Measurements from ENCODE around the gene ARF3. TPM values are rescaled to one million over a fixed set of nuclear protein-coding genes. Genes with fewer than 3 reads are reported as not detected.

ARF3 gene
- polyA plus RNA-seq, 1 donor (not counting 4 experiments of a cell fraction or from before 2014, with no cell fraction given): 236 TPM

DNA sequence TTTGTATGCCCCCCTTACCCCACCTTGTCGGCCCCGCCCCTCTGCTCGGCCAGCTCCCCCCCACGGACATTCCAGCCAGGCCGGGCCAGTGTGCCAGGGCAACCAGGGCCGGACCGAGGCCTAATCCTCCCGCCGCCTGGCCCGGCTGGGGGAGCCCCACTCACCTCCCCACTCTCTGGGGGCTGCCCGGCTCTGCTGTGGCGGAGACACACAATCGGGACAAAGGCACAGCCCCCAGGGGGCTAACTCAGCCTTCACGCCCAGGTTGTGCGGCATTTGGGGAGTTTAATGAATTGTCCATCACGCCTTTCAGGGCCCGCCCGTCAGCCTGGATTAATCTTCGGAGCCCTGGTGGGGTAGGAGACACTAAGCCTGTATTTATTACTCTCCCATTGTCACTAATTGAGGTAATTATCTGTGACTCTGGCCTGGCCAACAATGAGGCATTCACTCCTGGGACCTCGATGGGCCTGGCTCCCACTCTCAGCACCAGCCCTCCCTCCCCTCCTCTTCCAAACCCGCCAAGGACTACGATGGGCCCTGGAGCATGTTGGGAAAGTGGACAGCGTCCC is 29.5 kb upstream of the ARF3 start:
- Histone ChIP-seq H3K36me3 (ENCODE audit: control insufficient read depth in 2 of 2, extremely low read depth in 1 of 2, insufficient read depth in 2 of 2, low read length in 2 of 2) (no peaks in the 10 kb centered on the region), H3K9ac (ENCODE audit: control insufficient read depth, extremely low read depth, insufficient read depth, low read length) (no peak overlapping the region), H3K4me3 (ENCODE audit: control insufficient read depth in 2 of 3, extremely low read depth in 1 of 3, insufficient read depth in 2 of 3, low read depth in 1 of 3, low read length in 3 of 3) (no peak overlapping the region), H3K27me3 (ENCODE audit: control insufficient read depth, extremely low read depth, insufficient read depth, low read length) (peaks cover 50% of the 10 kb centered on the region), H3K4me2 (ENCODE audit: control insufficient read depth, extremely low read depth, insufficient read depth, low read depth, low read length) (no peak overlapping the region), H3K9me3 (ENCODE audit: control insufficient read depth, low read depth, low read length) (no peaks in the 10 kb centered on the region), H3K79me2 (ENCODE audit: control insufficient read depth, insufficient read depth, low read length) (no peaks in the 10 kb centered on the region), H3K9me1 (ENCODE audit: control insufficient read depth, extremely low read depth, insufficient read depth, low read length) (no peaks in the 10 kb centered on the region), H3K4me1 (ENCODE audit: control insufficient read depth, extremely low read depth, insufficient read depth, low read length) (no peaks in the 10 kb centered on the region), H4K20me1 (ENCODE audit: control insufficient read depth, extremely low read depth, insufficient read depth, low read length) (no peaks in the 10 kb centered on the region), H2AFZ (ENCODE audit: control insufficient read depth, low read length) (no peak overlapping the region), H3K27ac (ENCODE audit: control insufficient read depth, insufficient read depth, low read length) (no peak overlapping the region)
- DNase-seq (ENCODE audit: low read depth, low spot score) (no peak), FAIRE-seq (no peak)
- no peak for TF ChIP-seq EZH2 (IDR thresholded peaks at IDR 0.05; ENCODE audit: low read length)
- TF ChIP-seq, protein P1, sequence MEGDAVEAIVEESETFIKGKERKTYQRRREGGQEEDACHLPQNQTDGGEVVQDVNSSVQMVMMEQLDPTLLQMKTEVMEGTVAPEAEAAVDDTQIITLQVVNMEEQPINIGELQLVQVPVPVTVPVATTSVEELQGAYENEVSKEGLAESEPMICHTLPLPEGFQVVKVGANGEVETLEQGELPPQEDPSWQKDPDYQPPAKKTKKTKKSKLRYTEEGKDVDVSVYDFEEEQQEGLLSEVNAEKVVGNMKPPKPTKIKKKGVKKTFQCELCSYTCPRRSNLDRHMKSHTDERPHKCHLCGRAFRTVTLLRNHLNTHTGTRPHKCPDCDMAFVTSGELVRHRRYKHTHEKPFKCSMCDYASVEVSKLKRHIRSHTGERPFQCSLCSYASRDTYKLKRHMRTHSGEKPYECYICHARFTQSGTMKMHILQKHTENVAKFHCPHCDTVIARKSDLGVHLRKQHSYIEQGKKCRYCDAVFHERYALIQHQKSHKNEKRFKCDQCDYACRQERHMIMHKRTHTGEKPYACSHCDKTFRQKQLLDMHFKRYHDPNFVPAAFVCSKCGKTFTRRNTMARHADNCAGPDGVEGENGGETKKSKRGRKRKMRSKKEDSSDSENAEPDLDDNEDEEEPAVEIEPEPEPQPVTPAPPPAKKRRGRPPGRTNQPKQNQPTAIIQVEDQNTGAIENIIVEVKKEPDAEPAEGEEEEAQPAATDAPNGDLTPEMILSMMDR (optimal IDR thresholded peaks at IDR 0.05 in 1 of 3, IDR thresholded peaks at IDR 0.05 in 1 of 3, conservative IDR thresholded peaks at IDR 0.05 in 1 of 3; ENCODE audit: extremely low read depth in 1 of 3, insufficient read depth in 2 of 3, low read length in 3 of 3): no peak
- dilution Hi-C loops (cut with MboI; ENCODE audit: extremely low pct_ligation_motif_present, low sequenced_read_pairs): no loop called here

DNA sequence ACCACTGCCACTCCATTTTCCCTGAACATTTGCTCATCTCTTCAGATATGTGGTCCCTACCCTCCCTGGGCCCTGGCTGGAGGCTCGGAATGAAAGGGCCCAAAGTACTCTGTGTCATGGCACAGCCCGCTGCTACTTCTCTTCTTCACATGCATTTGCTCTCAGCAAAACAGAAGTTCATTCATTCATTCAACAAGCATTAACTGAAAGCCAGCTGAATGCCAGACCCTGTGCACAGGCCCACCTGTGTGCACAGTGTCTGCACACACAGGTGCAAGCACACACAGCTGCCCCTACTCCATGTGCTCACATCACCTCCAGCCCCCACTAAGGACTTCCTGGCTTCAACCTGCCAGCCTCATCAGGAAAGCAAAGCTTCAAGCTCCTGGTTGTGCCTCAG is 28.6 kb upstream of the ARF3 start:
- Histone ChIP-seq H3K4me3 (ENCODE audit: control insufficient read depth in 2 of 3, extremely low read depth in 1 of 3, insufficient read depth in 2 of 3, low read depth in 1 of 3, low read length in 3 of 3) (no peak overlapping the region), H3K9me1 (ENCODE audit: control insufficient read depth, extremely low read depth, insufficient read depth, low read length) (no peaks in the 10 kb centered on the region), H4K20me1 (ENCODE audit: control insufficient read depth, extremely low read depth, insufficient read depth, low read length) (no peaks in the 10 kb centered on the region), H3K9me3 (ENCODE audit: control insufficient read depth, low read depth, low read length) (no peaks in the 10 kb centered on the region), H3K27ac (ENCODE audit: control insufficient read depth, insufficient read depth, low read length) (no peak overlapping the region), H2AFZ (ENCODE audit: control insufficient read depth, low read length) (no peak overlapping the region), H3K9ac (ENCODE audit: control insufficient read depth, extremely low read depth, insufficient read depth, low read length) (no peak overlapping the region), H3K4me1 (ENCODE audit: control insufficient read depth, extremely low read depth, insufficient read depth, low read length) (peaks cover 3% of the 10 kb centered on the region), H3K27me3 (ENCODE audit: control insufficient read depth, extremely low read depth, insufficient read depth, low read length) (peaks cover 59% of the 10 kb centered on the region), H3K36me3 (ENCODE audit: control insufficient read depth in 2 of 2, extremely low read depth in 1 of 2, insufficient read depth in 2 of 2, low read length in 2 of 2) (no peaks in the 10 kb centered on the region), H3K4me2 (ENCODE audit: control insufficient read depth, extremely low read depth, insufficient read depth, low read depth, low read length) (no peak overlapping the region), H3K79me2 (ENCODE audit: control insufficient read depth, insufficient read depth, low read length) (no peaks in the 10 kb centered on the region)
- no peak for DNase-seq (ENCODE audit: low read depth, low spot score)
- dilution Hi-C loops (cut with MboI; ENCODE audit: extremely low pct_ligation_motif_present, low sequenced_read_pairs): no loop called here
- FAIRE-seq: no peak
- TF ChIP-seq EZH2 (IDR thresholded peaks at IDR 0.05; ENCODE audit: low read length): no peak
- TF ChIP-seq, protein P1 (optimal IDR thresholded peaks at IDR 0.05 in 1 of 3, IDR thresholded peaks at IDR 0.05 in 1 of 3, conservative IDR thresholded peaks at IDR 0.05 in 1 of 3; ENCODE audit: extremely low read depth in 1 of 3, insufficient read depth in 2 of 3, low read length in 3 of 3): no peak
